RWPE1 (cell line): ENCODE measurements around the gene CA7.
A peak's percentile ranks its signal among the peaks of the same experiment; 100 is the strongest.

ENCODE experiments used
- CTCF ChIA-PET: fragments of 350-600 bp; sonication (Branson Sonifier 250); formaldehyde crosslinking; extraction: SDS; loops from one replicate; lab custom pipeline; 2021; lab: Yijun Ruan, JAX
- POLR2A ChIA-PET: fragments of 400-600 bp; formaldehyde crosslinking; extraction: SDS; loops from one replicate; lab custom pipeline; 2020; ENCODE audit warnings: antibody characterized with exemption; ENCODE audit not compliant: low non-redundant PET; lab: Yijun Ruan, JAX
- DNase-seq: peaks from one replicate; pipeline ENCODE4 v3.0.0; 2012; ENCODE audit warnings: low spot score
- H3K27ac ChIP-seq: fragments of 450-650 bp; 2 replicates; pipeline ENCODE4 v1.5.1; 2017
- CTCF ChIP-seq: fragments of 450-650 bp; conservative IDR thresholded peaks from 2 replicates; pipeline ENCODE4 v1.5.1; 2017; ENCODE audit warnings: low read depth, mild to moderate bottlenecking

Gene CA7

DNA sequence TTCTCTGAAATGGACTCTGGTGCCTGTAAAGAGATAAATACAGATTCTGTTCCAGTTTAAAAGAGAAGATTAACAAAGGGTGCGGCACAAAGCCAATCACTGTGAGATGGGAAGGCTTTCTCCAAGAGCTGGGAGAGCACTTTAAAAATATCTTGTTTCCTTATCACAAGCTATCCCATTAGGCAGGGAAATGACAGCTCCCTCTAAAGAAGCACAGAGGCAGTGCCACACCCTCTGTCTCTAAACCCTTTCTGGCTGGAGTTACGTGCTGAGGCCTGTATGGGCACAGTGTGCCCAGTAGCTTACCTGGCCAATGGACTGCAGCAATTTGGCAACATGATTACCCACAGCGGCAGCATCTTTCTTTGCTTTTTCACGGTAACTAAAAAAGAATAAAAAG is 33.8 kb upstream of the CA7 start:
- CTCF ChIA-PET, result interaction anchor here (0.6 to 1.0 kb wide), 5 partner anchors 13 to 58 kb away, joined by 3 to 7 read pairs (median 4); no protein-coding TSS in a partner anchor

DNA sequence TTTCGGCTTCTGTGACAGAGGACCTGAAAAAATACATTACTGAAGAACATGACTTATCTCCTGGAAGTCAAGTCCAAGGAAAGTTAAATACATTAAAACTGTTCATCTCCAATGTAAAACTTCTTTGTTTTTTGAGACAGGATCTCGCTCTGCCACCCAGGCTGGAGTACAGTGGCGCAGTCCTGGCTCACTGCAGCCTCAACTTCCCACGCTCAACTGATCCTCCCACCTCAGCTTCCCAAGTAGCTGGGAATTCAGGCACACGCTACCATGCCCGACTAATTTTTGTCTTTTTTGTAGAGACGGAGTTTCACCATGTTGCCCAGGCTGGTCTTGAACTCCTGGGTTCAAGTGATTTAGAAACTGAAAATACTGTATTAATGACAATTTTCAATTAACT is 33.2 kb upstream of the CA7 start:
- DNase-seq, result no peak
- no peak for TF ChIP-seq CTCF
- CTCF ChIA-PET, result interaction anchor here (0.8 to 1.0 kb wide), 3 partner anchors 18 to 59 kb away, joined by 3 to 7 read pairs (median 4); no protein-coding TSS in a partner anchor
- POLR2A ChIA-PET, result interaction anchor here (0.6 kb wide), 1 partner anchor 57 kb away, joined by 3 read pairs; no protein-coding TSS in a partner anchor
- H3K27ac ChIP-seq, result peak overlapping the region; percentile 40; the same call in 1 of the 2 replicates

More for the DNA sequence above, 33.8 kb upstream of the CA7 start:
- DNase-seq, result peak; percentile 26
- H3K27ac ChIP-seq, result no peak overlapping the region
- TF ChIP-seq CTCF, result no peak
- POLR2A ChIA-PET, result interaction anchor here (0.6 kb wide), 1 partner anchor 58 kb away, joined by 3 read pairs; no protein-coding TSS in a partner anchor

DNA sequence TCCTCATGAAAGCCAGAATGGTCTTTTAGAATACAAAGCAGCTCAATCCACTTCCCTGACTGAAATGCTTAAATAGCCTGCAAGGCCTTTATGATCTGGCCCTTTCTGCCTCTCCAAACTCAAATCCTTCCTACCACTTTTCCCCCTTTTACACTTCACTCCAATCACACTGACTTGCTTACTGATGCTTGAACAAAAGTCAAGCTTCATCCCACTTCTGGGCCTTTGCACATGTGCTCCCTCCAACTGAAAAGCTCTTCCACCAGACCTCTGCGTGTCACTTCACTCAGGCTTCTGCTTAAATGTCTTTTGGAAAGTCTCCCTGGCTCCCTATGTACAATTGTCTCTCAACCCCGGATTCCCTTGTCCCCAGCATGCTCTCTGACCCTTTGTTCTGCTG is 29.5 kb upstream of the CA7 start:
- TF ChIP-seq CTCF, result no peak
- CTCF ChIA-PET, result no interaction called here

GRCh38 chr16:66824006-66824405 is 20.2 kb upstream of the CA7 start:
- H3K27ac ChIP-seq, result peak overlapping the region; percentile 40; the same call in 1 of the 2 replicates
- TF ChIP-seq CTCF, result no peak
- ChIA-PET CTCF (no interaction called here), POLR2A (no interaction called here)
- DNase-seq, result no peak

More for the DNA sequence above, 29.5 kb upstream of the CA7 start:
- H3K27ac ChIP-seq, result no peak overlapping the region
- DNase-seq, result no peak
- POLR2A ChIA-PET, result no interaction called here

GRCh38 chr16:66830422-66831404 is 13.5 kb upstream of the CA7 start, which contains the start of gene NAE1:
Gene NAE1, minus strand, starts transcription at chr16:66830976. Its CDS starts 77 bp downstream, at chr16:66830899.
- peak; percentile 98 for TF ChIP-seq CTCF
- peak; percentile 87 for DNase-seq
- CTCF ChIA-PET, result interaction anchor here (0.6 to 2.9 kb wide), 17 partner anchors 15 to 706 kb away, joined by 3 to 25 read pairs (median 3); no protein-coding TSS in a partner anchor
- POLR2A ChIA-PET, result interaction anchor here (0.7 to 1.1 kb wide), 3 partner anchors 37 to 51 kb away, joined by 3 to 4 read pairs (median 3); no protein-coding TSS in a partner anchor
- H3K27ac ChIP-seq, result peak within 1 kb of the TSS; percentile 79

DNA sequence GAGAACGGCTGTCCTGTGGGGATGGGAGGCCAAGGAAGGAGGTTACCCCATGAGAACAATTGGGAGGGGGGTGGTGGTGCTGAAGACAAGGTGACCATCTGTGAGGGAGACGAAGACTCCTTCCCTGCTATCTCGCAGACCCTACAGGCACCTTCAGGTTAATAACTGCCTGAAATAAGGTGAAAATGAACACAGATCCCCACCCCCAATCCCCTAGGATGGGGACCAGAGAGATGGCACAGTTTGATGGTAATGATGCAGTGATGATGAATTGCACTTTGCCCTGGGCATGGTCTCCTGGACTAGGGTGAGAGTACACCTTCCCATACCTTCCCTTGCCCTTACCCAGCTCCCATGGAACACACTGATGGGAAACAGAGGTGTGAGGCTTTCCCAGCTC is 12.0 kb upstream of the CA7 start:
- H3K27ac ChIP-seq, result no peak overlapping the region
- TF ChIP-seq CTCF, result no peak
- ChIA-PET POLR2A (no interaction called here), CTCF (interaction anchor here (0.7 to 2.9 kb wide), 6 partner anchors 17 to 251 kb away, joined by 3 to 25 read pairs (median 4); no protein-coding TSS in a partner anchor)
- DNase-seq, result no peak
